Cardiac septum (tissue), 1 donor: ENCODE measurements around the gene KRT28. TPM values are rescaled to one million over a fixed set of nuclear protein-coding genes. Genes with fewer than 3 reads are reported as not detected.
A peak's percentile ranks its signal among the peaks of the same experiment; 100 is the strongest.
"Not testable (repeated sequence)": the region's sequence is repeated elsewhere in the genome, so short reads cannot be mapped to it uniquely, and the experiment has no call there.

ENCODE experiments used
- DNase-seq: peaks from one replicate; pipeline ENCODE4 v3.0.0-alpha.2; 2020; ENCODE audit warnings: low spot score
- intact Hi-C: fragments of 100-400 bp; cut with DNase I; formaldehyde crosslinking; loops from one replicate; pipeline ENCODE4 v1.14.0; 2022
- total RNA-seq: library from RNA; stranded (reverse); fragmentation: NEBNext Ultra II Directional; extraction: Animal tissue kit (Norgen Biotek cat#: 25700); gene quantifications from one replicate; pipeline ENCODE4 v1.2.1, GENCODE V29; 2021
- donor health status: DM: no; HTN: no; CAD: no.

KRT28 gene
- total RNA-seq, 1 donor from 2014 or later = not detected

- intact Hi-C loops = no loop called here
- DNase-seq = no peak
These were observed 19.9 kb upstream of the KRT28 start for GRCh38 chr17:40819528-40820125.

- intact Hi-C loops = no loop called here
- DNase-seq = peak; percentile 89
These were observed 19.2 kb upstream of the KRT28 start for GRCh38 chr17:40818733-40819527.

- no peak for DNase-seq
- intact Hi-C loops = no loop called here
These were observed 18.6 kb upstream of the KRT28 start for GRCh38 chr17:40818343-40818732.

GRCh38 chr17:40817103-40817682, 17.4 kb upstream of the KRT28 start:
- DNase-seq = no peak
- intact Hi-C loops = no loop called here

GRCh38 chr17:40816569-40816968, 16.8 kb upstream of the KRT28 start:
- no peak for DNase-seq
- intact Hi-C loops = no loop called here

GRCh38 chr17:40815381-40815780, 15.6 kb upstream of the KRT28 start:
- DNase-seq = no peak
- intact Hi-C loops = no loop called here

- intact Hi-C loops = not testable (repeated sequence)
These were observed 14.9 kb upstream of the KRT28 start for GRCh38 chr17:40814657-40815056.

GRCh38 chr17:40813804-40814203, 14.0 kb upstream of the KRT28 start:
- intact Hi-C loops = no loop called here
- no peak for DNase-seq

More at GRCh38 chr17:40814657-40815056, 14.9 kb upstream of the KRT28 start:
- DNase-seq = not testable (repeated sequence)

- no peak for DNase-seq
- intact Hi-C loops = no loop called here
These were observed 12.9 kb upstream of the KRT28 start for GRCh38 chr17:40812639-40813038.

- intact Hi-C loops = no loop called here
- DNase-seq = no peak
These were observed 10.7 kb upstream of the KRT28 start for GRCh38 chr17:40810494-40810893.

- intact Hi-C loops = loop anchor here (5.0 to 10.0 kb wide), 2 partner anchors 515 to 837 kb away; no protein-coding TSS in a partner anchor
These were observed 10.1 kb upstream of the KRT28 start for GRCh38 chr17:40809721-40810421.

GRCh38 chr17:40806131-40806530, 6.4 kb upstream of the KRT28 start:
- DNase-seq = no peak
- intact Hi-C loops = loop anchor here (5.0 to 10.0 kb wide), 2 partner anchors 519 to 841 kb away; no protein-coding TSS in a partner anchor

More at GRCh38 chr17:40809721-40810421, 10.1 kb upstream of the KRT28 start:
- DNase-seq = no peak

GRCh38 chr17:40803617-40804082, 3.9 kb upstream of the KRT28 start:
- intact Hi-C loops = loop anchor here (5.0 to 10.0 kb wide), 2 partner anchors 521 to 859 kb away; no protein-coding TSS in a partner anchor
- peak; percentile 79 for DNase-seq

GRCh38 chr17:40801157-40801556, 1.4 kb upstream of the KRT28 start:
- intact Hi-C loops = loop anchor here (5.0 to 10.0 kb wide), 2 partner anchors 524 to 861 kb away; no protein-coding TSS in a partner anchor

GRCh38 chr17:40800381-40800780, 622 bp upstream of the KRT28 start:
- DNase-seq = no peak
- intact Hi-C loops = loop anchor here (5.0 to 10.0 kb wide), 2 partner anchors 524 to 862 kb away; no protein-coding TSS in a partner anchor

More at GRCh38 chr17:40801157-40801556, 1.4 kb upstream of the KRT28 start:
- no peak for DNase-seq

GRCh38 chr17:40796846-40797245, 2.9 kb downstream of the KRT28 start:
- intact Hi-C loops = no loop called here
- DNase-seq = no peak

GRCh38 chr17:40795019-40795667, 4.6 kb downstream of the KRT28 start:
- DNase-seq = no peak
- intact Hi-C loops = no loop called here

- intact Hi-C loops = loop anchor here (5.0 kb wide), 1 partner anchor 172 kb away; no protein-coding TSS in a partner anchor
These were observed 5.3 kb downstream of the KRT28 start for GRCh38 chr17:40794466-40794865.

GRCh38 chr17:40793832-40794231, 5.9 kb downstream of the KRT28 start:
- intact Hi-C loops = loop anchor here (5.0 kb wide), 1 partner anchor 172 kb away; no protein-coding TSS in a partner anchor
- no peak for DNase-seq

More at GRCh38 chr17:40794466-40794865, 5.3 kb downstream of the KRT28 start:
- DNase-seq = no peak
